Activated CD4-positive, alpha-beta T cell treated with anti-CD3 and anti-CD28 coated beads, Interleukin-2, Interleukin-4, amounts not matched to agents 100 ng/mL and 50 ng/mL, durations not matched to agents 16 hours and 8 hours (primary cell): ENCODE results near the gene OTOA.
"Not testable (repeated sequence)": the region's sequence is repeated elsewhere in the genome, so short reads cannot be mapped to it uniquely, and the experiment has no call there.

Source experiments
- DNase-seq: peaks from one replicate; pipeline ENCODE4 v3.0.0-alpha.2; 2020; ENCODE audit warnings: low spot score

Gene OTOA

GRCh38 chr16:21674456-21674855 is 10.7 kb downstream of the OTOA start:
- not testable (repeated sequence) for DNase-seq

- DNase-seq = not testable (repeated sequence)
Observed at GRCh38 chr16:21680714-21681113, 16.9 kb downstream of the OTOA start.

- DNase-seq = no peak
Observed at GRCh38 chr16:21683184-21683583, 19.4 kb downstream of the OTOA start.

- peak; percentile 29 for DNase-seq
Observed at GRCh38 chr16:21684199-21684598, 20.4 kb downstream of the OTOA start.

GRCh38 chr16:21685034-21685455 is 21.3 kb downstream of the OTOA start:
- no peak for DNase-seq

- no peak for DNase-seq
Observed at GRCh38 chr16:21689107-21689506, 25.3 kb downstream of the OTOA start.

- not testable (repeated sequence) for DNase-seq
Observed at GRCh38 chr16:21690967-21691366, 27.2 kb downstream of the OTOA start.

GRCh38 chr16:21694609-21695008 is 30.8 kb downstream of the OTOA start:
- no peak for DNase-seq

GRCh38 chr16:21697032-21697431 is 33.3 kb downstream of the OTOA start:
- no peak for DNase-seq

- DNase-seq = no peak
Observed at GRCh38 chr16:21698169-21699032, 34.6 kb downstream of the OTOA start.

- no peak for DNase-seq
Observed at GRCh38 chr16:21701271-21701670, 37.5 kb downstream of the OTOA start.

- DNase-seq = no peak
Observed at GRCh38 chr16:21702276-21702675, 38.5 kb downstream of the OTOA start.

GRCh38 chr16:21703156-21703555 is 39.4 kb downstream of the OTOA start:
- no peak for DNase-seq

- DNase-seq = no peak
Observed at GRCh38 chr16:21703589-21704174, 39.9 kb downstream of the OTOA start.

GRCh38 chr16:21704266-21704665 is 40.5 kb downstream of the OTOA start:
- no peak for DNase-seq

GRCh38 chr16:21704733-21705132 is 41.0 kb downstream of the OTOA start:
- no peak for DNase-seq

- peak; percentile 86 for DNase-seq
Observed at GRCh38 chr16:21708533-21709115, 44.9 kb downstream of the OTOA start.

- no peak for DNase-seq
Observed at GRCh38 chr16:21710938-21711337, 47.2 kb downstream of the OTOA start.

- no peak for DNase-seq
Observed at GRCh38 chr16:21713549-21714368, 50.0 kb downstream of the OTOA start.

- not testable (repeated sequence) for DNase-seq
Observed at GRCh38 chr16:21714369-21714618, 50.5 kb downstream of the OTOA start.

- no peak for DNase-seq
Observed at GRCh38 chr16:21717608-21718007, 53.8 kb downstream of the OTOA start.

- no peak for DNase-seq
Observed at GRCh38 chr16:21719283-21719682, 55.5 kb downstream of the OTOA start.

GRCh38 chr16:21720533-21720932 is 56.8 kb downstream of the OTOA start:
- DNase-seq = no peak
